HG03025 (cell line): Measurements from ENCODE around the gene LBH.

ENCODE experiments used
- ATAC-seq: cut with Tn5 transposase; IDR thresholded peaks from one replicate; pipeline ENCODE4 v1.9.1; 2021; ENCODE audit warnings: mild to moderate bottlenecking, moderate library complexity; ENCODE audit not compliant: unreplicated experiment, low FRiP score

The LBH gene

DNA sequence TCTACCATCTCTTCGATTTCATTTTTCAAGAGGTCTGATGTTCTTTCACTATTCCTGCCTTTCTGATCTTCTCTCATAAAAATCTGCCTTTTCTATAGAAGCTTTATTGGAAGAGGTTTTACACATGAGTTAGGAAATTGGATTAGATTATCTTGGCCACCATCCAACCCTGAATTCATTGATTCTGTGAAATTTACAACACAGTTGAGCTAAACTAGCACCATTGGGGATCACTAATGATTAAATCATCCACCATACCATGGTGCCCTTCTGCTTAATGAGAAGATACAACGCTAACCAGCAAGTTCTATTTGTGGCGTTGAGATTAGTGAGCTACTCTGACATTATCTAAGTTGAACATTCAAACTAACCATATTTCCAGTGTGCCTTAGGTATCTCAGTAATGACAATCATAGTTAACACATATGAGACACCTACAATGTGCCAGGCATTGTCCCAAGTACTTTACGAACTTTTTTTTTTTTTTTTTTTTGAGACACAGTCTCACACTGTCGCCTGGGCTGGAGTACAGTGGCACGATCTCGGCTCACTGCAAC is 17.3 kb upstream of the LBH start:
- ATAC-seq, result no peak

DNA sequence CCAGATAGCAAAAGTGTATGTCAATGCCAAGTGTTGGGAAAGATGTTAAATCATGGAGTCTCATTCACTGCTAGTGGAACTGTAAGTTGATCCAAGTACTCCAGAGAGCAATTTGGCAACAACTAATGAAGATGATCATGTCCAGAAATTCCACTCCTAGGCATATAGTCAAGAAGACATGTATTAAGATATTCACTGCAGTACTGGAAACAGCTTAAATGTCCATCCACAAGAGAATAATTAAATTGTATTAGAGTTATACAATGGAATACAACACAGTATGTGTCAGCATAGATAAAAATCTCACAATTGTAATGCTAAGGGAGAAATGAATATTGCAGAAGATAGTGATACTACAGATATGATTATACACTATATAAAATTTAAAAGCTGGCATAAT is 15.2 kb upstream of the LBH start:
- no peak for ATAC-seq

DNA sequence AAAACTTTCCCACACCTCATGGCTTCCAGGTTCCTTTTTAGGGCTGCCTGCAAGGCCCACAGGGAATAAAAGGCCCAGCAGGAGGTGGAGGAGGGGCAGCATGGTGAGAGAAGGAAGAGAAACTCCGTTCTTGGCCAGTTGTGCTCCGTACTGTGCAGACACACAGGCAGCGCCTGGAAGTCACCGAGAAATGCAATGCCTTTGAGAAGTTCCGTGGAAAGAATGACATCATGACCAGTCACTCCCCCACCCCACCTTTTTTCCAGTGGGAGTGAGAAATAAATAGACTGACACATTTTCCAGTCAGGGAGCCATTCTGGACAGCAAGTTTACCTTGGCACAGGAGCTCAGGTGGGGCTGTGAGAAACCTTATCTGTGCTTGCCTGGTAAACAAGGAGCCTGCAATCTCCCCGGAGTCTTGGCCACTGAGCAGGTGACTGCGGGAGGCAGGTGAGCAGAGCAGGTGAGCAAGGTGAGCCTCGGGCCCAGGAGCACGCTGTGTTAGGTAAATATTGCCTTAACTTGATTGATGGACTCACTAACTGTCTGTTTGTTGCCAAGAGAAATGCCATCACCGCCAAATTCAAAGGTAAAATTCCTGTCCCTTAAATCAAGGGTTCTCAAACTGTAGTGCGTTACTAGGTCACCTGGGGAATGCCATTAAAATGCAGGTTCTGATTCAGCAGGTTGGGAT is 13.5 kb upstream of the LBH start:
- no peak for ATAC-seq

DNA sequence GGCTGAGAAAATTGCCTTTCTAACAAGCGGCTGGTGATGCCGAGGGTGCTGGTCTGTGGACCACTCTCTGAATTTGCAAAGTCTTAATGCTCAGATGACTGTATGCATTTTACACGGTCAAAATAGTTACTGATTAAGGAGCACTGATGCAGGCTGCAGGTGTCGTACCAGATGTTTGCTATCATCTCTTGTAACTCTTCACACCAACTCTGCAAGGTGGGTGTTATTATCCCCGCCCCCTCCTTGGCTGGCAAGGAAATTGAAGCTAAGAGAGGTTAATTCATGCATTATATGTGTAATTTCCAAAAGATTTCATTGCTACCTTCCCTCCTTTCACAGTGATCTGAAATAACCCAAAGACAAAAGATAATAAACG is 13.0 kb upstream of the LBH start:
- no peak for ATAC-seq

DNA sequence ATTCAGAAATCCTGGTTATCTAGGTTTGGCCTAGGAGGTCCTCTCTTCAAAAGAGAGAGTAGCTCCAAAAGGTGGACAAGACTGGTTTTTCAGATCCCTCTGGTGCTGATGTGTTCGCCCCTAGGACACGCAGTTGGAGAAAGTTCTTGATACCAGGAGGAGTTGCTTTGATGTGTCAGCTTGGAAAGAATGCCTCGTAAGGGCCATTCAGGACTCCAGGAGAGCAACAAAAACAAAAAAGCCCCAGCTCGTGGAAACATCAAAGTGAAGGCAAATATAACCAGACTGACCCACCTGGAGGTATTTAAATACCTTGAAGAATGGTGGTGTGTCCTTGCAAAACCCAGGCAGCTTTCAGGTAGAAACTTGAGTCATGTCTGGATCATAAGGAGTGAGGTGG is 12.5 kb upstream of the LBH start:
- no peak for ATAC-seq

- ATAC-seq, result no peak
Measured at GRCh38 chr2:30219886-30220875, 11.2 kb upstream of the LBH start.

DNA sequence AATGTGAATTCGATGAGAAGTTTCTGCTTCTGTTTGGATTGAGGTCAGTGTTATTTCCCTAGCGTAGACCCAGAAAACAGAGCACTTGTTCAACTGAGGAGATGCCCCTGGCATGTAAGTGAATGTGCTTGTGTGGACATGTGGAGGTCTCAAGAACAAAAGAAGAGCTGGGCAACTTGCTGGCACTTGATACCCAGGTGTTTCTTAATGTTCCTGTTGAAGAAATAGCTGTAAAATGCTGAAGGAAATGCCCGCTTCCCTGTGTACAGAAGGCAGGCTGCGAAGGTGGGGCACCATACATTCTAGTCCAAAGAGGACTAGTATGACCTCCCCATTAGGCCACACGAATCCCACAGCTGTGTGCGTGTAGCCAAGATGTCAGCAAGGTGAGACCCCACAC is 9.8 kb upstream of the LBH start:
- ATAC-seq, result no peak

DNA sequence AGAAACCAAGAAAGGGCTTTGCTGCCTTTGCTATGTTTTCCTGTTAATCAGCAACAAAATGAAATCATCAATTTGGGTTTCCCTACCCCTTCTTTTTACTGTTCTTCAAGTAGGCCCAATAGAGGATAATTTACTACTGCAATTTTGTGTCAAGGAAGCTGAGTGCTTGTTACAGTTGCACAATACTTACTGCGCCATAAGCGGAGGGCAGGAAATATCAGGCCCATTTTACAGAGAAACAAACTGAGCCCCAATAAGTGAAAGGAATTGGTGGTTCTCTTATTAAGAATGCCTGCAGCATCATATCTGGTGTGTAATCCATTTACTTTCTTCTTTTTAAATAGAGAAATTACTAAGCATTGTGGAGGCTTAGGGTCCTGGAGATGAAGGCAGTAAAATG is 9.3 kb upstream of the LBH start:
- ATAC-seq, result no peak

GRCh38 chr2:30222636-30223360 is 8.5 kb upstream of the LBH start:
- no peak for ATAC-seq

GRCh38 chr2:30223413-30223874 is 7.9 kb upstream of the LBH start:
- peak; percentile 54 for ATAC-seq

GRCh38 chr2:30224151-30224550 is 7.2 kb upstream of the LBH start:
- no peak for ATAC-seq

DNA sequence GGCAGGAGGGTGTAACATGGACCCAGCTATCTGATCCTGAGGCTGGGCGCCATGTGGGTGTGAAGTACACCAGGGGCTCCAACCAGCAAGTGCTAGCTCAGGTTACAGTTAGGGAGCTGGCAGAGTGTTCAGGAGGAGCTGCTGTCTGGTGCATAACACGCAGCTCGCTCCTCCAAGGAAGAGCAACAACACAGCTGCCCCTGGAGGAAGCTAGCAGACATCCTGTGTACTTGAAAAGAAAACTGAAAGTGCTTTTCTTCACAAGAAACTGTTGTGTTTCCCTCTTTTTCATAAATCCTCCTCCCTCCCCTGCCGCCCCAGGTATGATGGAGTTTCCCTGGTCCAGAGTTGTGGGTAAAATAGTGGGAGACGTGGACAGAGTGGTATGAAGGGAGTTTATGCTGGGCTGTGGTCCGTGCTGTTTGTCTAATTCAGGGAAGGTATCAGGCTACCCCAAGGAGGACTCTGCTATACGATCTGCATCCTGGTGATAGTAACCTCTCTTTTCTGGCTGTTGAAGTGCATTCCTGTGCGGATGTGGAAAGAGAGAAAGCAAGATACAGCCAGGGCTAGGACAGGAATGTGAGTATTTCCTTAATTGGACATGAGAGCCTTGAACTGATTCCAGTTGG is 6.1 kb upstream of the LBH start:
- ATAC-seq, result no peak

DNA sequence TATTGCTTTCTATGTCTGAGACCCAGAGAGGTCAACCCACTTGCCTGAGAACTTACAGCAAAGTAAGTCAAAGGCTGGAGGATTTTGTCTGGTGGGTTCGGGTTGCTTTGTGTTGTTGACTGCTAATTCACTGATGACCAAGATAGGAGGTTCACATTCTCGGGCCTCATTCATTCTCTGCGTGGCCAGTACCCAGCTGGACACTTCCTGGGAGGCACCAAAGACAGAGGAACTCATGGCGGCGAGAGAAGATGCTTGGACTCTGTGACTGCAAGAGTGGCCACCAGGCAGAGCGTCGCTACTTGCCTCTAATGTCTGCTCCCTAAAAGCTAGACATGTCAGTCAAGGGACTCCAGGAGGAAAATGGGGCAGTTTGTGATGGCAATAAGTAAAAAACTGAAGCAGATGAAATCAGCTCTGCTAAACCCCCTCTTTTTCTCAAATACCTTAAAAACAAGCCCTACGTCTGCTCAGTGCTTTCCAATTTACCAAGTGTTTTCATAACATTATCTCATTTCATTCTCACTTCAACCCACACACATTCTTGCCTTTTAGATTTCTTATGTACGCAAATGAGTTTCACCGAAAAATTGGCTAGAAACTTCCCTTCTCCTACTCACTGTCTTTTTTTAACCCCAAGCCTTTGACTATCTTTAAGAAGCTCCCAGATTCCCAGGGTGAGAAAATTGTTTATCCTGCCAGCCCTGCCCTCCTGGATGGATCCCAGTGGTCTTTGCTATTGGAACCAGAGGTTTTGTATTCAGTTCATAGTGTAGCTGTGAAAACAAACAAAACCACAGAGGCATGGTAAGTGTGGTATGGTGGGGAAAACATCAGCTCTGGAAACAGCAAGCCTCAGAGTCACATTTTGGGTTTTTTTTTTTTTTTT is 4.9 kb upstream of the LBH start:
- ATAC-seq, result no peak

GRCh38 chr2:30229596-30229995 is 1.7 kb upstream of the LBH start:
- ATAC-seq, result no peak

GRCh38 chr2:30230497-30231211 is 680 bp upstream of the LBH start:
- ATAC-seq, result no peak

DNA sequence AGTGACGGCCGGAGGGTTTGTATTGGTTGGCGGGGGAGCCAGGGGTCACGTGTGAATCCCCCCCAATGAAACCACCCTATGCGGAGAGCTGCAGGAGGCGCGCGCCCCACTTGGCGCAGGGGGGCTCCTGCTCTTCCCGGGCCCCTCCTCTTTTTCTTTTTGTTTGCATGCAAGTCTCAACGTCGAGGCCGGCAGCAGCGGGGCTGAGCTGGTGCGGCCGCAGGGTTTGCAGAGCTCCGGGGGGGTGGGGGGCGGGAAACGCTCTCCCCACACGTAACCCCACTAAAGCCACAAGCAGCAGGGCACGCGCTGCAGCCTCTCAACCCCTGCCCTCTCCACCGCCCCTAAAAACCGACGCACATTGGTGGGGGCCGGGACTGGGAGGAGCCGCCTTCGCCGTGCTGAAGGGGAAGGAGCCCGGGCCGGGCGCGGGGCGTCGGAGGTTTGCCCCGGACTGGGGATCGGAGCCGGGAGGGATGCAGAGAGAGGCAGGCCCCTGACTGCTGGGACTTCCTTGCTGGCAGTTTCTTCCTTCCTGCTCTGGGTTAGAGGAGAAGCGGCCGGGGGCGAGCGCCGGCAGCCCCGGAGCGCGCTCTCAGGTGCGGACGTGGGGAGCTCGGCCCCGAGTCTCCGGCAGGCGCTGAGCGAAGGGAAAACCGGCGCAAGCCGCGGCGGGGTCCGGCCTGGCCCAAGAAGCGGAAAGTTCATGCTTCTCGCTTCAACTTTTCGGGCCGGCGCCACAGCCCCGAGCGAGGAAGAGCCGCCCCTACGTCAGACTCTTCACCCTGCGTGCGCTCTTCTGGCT is 864 bp downstream of the LBH start:
- no peak for ATAC-seq

DNA sequence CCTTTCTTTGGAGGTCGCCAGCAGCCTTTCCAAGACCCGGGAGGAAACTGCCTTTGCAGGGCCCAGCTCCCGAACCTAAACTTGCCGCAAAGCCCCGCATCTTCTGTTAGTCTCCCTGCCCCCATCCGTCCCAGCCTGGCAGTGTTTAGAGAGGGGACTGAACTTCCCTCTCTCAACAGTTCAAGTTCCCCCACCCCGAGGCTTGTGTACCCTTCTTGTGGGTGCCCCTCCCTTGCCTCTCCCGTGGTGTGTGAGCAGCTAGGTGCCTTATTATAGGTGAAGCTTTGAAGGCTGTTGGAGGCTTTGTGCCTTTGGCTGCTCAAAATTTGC is 1.4 kb downstream of the LBH start:
- no peak for ATAC-seq
